HG02759 (cell line): ENCODE data around the gene MAML2.

Experiments used
- ATAC-seq: cut with Tn5 transposase; IDR thresholded peaks from one replicate; pipeline ENCODE4 v1.9.1; 2021; ENCODE audit warnings: mild to moderate bottlenecking, moderate library complexity; ENCODE audit not compliant: unreplicated experiment

The MAML2 gene

DNA sequence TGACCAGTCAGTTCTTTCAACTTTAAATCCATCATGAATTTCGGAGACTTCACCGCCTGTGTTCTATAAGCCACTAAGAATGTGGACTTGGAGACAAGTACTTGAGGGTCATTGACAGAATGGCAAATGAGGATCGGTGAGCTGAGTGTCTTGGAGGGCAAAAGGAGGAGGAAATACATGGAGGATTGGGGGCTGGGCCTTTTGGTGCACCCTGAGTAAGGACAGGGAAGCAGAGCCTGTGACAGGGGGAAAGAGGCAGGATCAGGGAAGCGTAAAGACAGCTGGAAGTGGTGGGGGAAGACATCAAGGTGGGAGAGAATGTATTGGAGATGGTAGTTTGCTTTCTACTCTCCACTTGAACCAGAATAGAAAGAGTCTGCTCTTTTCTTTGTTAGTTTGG, 348.7 kb downstream of the MAML2 start:
- no peak for ATAC-seq

DNA sequence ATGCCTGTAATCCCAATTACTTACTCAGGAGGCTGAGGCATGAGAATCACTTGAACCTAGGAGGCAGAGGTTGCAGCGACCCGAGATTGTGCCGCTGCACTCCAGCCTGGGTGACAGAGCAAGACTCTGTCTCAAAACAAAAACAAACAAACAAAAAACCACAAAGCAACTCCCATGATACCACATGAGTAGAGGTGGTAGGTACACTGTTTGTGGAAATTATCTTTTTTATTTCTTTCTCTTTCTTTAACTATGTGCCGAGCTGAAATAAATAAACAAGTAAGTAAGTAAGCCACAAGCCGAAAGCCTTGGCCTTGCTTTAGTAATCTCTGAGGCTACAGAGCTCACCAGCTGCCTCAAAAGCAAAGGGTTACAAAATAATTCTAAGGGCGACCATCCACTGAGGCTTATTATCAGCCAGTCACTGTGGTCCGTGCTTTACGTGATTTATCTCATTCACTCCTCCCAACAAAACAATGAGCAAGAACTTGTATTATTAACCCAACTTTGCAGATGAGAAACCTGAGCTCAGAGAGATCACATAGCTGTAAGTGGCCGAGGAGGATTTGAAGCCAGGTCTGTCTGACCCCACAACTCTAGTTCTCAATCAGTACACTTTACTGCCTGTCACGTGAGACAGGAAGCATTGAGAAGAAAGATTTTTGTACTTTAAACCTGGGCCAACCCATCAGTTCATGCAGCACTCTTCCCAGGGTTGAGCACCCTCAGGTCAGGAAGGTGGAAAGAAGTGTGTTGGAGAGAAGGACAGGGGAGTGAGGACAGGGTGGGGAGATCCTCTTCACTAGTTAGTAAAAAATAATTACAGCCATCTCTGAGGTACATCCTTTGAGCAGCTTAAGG, 349.3 kb downstream of the MAML2 start:
- no peak for ATAC-seq

GRCh38 chr11:95991545-95991944, 351.4 kb downstream of the MAML2 start:
- ATAC-seq, result no peak

DNA sequence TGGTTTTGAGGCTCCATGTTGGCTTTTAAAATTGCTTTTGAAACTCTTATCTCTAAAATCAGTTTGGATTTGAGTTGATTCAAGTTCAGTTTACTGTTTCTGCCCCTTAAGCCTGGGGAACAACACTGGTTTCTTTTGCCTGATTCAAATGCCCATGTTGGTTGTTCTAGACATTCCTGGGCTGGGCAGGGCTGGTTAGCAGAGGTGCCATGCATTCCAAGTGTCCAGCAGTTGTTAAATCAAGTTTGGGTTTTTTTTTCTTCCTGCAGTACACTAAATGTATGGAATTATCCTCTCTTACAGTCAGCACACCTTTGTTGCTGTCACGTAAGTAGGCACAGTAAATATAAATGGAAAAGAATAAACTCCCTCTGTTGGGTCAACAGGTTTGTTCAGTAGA, 351.9 kb downstream of the MAML2 start:
- no peak for ATAC-seq

DNA sequence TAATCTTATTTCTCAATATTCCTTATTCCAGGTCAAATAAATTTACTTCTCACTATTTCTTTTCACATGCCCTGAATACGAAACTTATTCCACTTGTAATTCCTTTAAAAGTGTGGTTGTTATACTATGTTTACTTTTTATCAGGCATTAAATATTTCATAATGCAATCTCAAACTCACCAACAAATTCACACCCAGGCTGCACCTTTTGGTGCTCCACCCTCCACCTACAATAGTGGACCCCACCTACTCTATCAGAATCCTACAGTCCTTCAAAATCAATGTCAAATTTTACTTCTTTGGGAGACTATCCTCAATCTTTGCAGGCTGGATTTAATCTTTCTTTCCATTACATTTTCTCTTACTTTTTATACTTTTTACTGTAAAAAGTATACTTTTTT, 353.2 kb downstream of the MAML2 start:
- ATAC-seq, result no peak

DNA sequence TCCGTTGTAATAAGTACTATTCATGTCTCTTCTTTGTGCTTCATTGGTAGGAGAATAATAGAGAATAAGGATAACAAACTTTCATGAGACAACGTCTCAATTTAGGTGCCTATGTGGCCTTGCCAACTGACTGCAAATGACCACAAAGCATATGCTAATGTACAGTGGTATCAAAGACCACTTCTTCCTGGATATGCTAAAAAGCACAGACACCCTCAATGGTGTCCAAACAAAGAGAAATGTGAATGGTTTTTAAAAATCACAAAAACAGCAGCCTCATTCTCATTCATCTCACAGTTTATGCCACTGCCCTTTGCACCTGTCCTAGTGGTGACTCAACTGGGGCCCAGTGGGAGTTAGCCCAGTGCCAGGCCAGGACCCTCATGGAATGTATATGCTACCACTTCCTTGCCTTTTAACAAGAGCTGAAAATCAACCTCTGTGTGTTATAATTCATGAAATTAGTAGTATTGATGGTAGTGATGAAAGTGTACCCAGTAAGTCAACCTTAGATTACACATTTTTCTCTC, 353.9 kb downstream of the MAML2 start:
- no peak for ATAC-seq

DNA sequence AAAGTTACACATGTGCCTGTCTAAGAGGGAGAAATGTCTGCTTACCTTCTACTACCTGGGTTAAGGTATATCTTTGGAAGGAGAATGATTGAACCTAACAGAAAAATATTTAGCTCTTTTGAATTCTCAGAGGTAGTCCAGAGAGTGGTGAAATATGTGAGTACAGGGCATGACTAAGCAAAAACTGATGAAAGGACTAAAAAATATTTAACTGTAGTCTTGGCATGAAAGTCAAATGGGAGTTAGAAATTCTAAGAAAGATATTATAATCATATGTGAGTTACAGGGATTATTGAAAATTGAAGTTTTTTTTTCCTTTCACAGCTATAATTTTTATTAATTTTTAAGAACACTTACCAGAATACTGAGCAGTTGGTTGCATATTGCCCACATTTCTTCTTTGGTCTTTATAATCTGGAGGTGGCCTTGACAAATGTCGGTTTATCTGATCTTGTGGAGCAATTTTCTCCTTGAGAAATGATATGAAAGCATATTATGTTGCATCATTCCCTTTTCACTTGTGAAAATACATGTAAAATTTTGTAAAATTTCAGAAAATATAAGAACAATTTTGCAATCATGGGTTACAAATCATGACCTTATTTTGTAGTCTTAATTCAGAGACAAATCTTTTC, 357.7 kb downstream of the MAML2 start:
- no peak for ATAC-seq

DNA sequence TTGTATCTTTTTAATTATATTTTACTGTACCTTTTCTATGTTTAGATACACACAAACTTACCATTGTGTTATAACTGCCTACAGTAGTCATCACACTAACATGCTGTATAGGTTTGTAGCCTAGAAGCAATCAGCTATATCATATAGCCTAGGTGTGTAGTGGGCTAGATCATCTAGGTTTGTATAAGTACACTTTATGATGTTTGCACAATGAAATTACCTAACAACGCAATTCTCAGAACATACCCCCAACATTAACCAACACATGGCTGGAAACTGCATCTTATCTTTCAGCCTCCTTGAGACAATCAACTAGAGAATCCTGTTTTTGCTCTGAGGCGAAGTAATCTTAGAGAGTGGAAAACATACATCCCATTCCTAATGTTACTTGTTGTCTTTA, 358.9 kb downstream of the MAML2 start:
- no peak for ATAC-seq

DNA sequence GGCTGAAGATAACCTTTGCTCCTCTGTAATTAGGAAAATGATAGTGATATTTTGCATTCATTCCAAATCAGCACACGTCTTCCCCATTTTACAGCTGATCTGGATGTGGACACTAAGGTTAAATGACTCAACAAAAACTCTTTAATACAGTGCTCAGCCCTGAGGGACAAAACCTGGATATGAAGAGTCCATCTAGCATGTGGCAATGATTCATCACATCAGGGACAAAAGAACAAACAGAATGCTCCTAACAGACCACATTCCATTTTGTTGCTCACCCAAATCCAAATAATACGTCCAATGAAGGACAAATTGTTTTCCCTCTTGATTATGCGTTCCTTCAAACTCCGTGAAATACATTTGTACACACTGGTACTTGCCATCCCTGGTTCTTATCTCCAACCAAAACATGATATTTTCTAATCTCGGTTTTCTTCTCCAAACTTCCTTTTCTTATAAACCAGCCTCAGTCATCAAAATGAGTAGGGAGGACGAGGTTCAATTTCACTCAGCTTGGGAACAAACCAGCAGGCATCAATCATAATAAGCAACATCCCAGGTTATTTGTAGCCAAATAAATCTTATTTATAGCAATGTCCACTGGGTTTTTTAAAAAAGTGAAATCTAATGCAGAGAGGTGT, 365.3 kb downstream of the MAML2 start:
- no peak for ATAC-seq

DNA sequence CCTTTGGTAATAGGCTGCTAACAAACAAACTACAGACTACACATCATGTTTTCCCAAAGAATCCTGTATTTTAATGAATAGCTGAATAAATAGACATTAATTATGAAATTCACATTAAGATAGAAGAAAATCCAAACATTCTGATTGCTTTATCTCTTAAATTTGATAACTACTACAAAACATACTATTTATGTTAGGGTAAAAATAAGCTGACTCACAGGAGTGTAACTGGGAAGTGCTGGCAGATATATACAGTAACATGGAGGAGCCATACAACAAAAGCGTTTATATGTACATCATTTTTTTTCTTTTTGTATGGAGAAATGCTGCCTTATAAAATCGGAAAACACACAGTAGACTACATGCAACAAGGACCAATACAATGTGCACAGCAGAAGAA, 366.4 kb downstream of the MAML2 start:
- no peak for ATAC-seq

GRCh38 chr11:95975343-95975742, 367.7 kb downstream of the MAML2 start:
- ATAC-seq, result no peak

- no peak for ATAC-seq
Observed at GRCh38 chr11:95972060-95972459, 370.9 kb downstream of the MAML2 start.

- ATAC-seq, result no peak
Observed at GRCh38 chr11:95968585-95968984, 374.4 kb downstream of the MAML2 start.

DNA sequence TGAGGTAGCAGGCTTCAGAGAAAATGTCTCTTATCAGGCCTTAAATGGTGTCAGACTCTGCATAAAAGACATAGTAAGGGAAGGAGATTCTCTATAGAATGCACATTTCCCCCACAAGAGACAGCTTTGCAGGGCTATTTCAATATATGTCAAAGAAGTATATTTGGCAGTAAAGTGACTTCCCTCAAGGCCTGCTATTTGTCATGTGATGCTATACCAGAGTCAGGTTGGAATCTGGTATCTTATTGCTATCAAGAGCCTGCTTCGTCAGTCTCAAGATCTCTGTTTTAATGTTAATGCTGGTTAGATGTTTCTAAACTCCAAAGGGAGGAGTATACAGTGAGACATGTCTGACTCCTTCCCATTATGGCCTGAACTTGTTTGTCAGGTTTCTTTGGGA, 378.7 kb downstream of the MAML2 start:
- ATAC-seq, result no peak

DNA sequence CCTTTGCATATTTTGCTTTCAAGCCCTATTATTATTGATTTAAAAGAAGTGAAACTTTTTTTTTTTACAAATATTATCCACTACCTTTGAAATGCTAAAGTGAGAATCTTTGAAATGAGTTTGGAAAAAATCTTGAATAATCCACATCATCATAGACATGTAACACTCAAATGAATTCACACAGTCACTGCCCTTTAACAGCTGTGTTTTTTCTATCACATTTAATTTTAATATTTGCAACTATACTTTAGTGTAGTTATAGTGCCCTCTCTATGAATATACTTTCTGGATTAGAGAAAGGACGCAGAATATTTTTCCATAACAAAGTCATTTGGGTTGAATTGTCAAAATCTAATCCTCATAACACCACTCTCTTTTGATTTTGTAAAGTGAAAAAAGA, 381.2 kb downstream of the MAML2 start:
- no peak for ATAC-seq

- no peak for ATAC-seq
Observed at GRCh38 chr11:95950905-95951304, 392.1 kb downstream of the MAML2 start.

DNA sequence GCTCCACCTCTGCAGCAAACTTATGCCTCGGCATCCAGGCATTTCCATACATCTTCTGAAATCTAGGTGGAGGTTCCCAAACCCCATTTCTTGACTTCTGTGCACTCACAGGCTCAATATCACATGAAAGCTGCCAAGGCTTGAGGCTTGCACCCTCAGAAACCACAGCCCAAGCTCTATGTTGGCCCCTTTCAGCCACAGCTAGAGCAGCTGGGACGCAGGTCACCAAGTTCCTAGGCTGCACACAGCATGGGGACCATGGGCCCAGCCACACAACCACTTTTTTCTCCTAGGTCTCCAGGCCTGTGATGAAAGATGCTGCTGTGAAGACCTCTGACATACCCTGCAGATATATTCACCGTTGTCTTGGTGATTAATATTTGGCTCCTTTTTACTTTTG, 394.4 kb downstream of the MAML2 start:
- ATAC-seq, result no peak

GRCh38 chr11:95944623-95945022, 398.4 kb downstream of the MAML2 start:
- ATAC-seq, result no peak

DNA sequence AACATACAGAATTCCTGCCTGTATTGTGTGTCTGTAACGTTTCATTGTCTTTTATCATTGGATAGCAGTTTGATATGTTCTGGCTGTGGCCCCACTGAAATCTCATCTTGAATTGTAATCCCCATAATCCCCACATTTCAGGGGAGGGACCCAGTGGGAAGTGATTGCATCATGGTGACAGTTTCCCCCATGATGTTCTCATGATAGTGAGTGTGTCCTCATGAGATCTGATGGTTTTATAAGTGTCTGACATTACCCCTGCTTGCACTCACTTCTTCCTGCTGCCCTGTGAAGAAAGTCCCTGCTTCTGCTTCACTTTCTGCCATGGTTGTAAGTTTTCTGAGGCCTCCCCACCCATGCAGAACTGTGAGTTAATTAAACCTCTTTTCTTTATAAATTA, 399.4 kb downstream of the MAML2 start:
- ATAC-seq, result no peak

- ATAC-seq, result no peak
Observed at GRCh38 chr11:95939091-95939490, 403.9 kb downstream of the MAML2 start.

GRCh38 chr11:95937358-95937757, 405.6 kb downstream of the MAML2 start:
- ATAC-seq, result no peak

GRCh38 chr11:95933594-95933993, 409.4 kb downstream of the MAML2 start:
- no peak for ATAC-seq
